Measurements from ENCODE around the gene NAPSA. TPM values are rescaled to one million over a fixed set of nuclear protein-coding genes. Genes with fewer than 3 reads are reported as not detected.

NAPSA gene
- total and polyA plus RNA-seq, 10 of the 15 experiments (the other 5 are each of a cell fraction or from before 2014, with no cell fraction given): 6.7 to 45.4 (median 17.1) TPM

DNA sequence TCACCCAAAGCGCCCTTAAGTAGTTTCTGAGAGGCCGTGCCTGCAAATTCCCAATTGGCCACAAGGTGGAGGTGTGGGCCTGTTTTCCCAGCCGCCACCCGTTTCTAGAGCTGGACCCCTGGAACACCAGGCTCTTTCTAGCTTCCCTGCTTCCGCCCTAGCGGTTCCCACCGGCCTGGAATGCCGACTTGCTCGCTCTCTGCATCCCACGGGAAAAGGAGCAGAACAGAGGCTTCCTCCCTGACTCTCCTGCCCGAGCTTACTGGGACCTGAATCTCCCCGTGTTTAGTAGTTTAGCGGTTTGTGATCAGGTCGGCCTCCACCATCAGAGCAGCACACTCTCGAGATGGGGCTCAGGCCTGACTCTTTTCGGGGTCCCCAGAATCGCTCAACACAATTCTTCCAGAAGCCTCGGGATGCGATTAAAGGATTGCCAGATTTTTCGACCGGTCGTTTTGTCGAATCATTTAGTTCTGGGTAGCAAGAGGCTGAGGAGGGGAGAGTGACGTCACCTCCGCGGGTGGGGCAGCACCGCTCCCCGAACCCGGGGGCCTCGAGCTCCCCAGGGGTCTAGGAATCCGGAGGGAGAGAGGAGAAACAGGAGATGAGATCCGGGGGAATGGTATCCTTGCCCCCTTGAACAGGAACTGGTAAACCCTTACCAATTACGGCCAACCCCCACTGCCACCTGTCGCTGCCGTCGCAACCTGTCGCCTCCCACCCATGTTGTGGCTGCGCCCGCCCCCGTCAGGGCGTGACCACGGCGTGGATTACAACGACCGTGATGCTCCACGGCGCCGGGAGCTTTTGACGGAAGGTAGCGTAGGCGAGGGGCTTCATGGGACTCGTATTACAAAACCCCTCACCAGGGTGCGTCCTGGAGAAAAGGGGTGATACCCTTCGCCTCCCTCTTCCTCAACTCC is 8.0 kb downstream of the NAPSA start (continued):
- TF ChIP-seq CREM (IDR thresholded peaks at IDR 0.05; ENCODE audit: low read depth): peak; percentile 81
- peak in 1 of 2 experiments; percentile 88; a peak in 2 of 3 replicates for TF ChIP-seq EGR1 (IDR thresholded peaks at IDR 0.05; ENCODE audit: borderline replicate concordance in 1 of 2, low read depth in 2 of 2, low read length in 2 of 2)
- no peak for TF ChIP-seq KLF5 (IDR thresholded peaks at IDR 0.05; ENCODE audit: partially characterized antibody)
- no peak for TF ChIP-seq PAX8 (IDR thresholded peaks at IDR 0.05)
- no peak for TF ChIP-seq RAD51 (IDR thresholded peaks at IDR 0.05)
- no peak for TF ChIP-seq RFX5 (IDR thresholded peaks at IDR 0.05; ENCODE audit: low read depth, low read length)
- TF ChIP-seq SUZ12 (IDR thresholded peaks at IDR 0.05; ENCODE audit: unreplicated experiment): no peak
- peak; percentile 33 for TF ChIP-seq MYC (IDR thresholded peaks at IDR 0.05; ENCODE audit: insufficient read depth, insufficient read length, insufficient replicate concordance, low read length, severe bottlenecking)
- TF ChIP-seq POLR2AphosphoS5 (IDR thresholded peaks at IDR 0.05; ENCODE audit: low read length): peak; percentile 35; the same call in 1 of the 2 replicates
- no peak for TF ChIP-seq BMI1 (IDR thresholded peaks at IDR 0.05; ENCODE audit: borderline replicate concordance)
- TF ChIP-seq LARP7 (IDR thresholded peaks at IDR 0.05): 0 out of 2 replicates have a peak, but pooled peaks have one; percentile 29
- TF ChIP-seq, protein P1, sequence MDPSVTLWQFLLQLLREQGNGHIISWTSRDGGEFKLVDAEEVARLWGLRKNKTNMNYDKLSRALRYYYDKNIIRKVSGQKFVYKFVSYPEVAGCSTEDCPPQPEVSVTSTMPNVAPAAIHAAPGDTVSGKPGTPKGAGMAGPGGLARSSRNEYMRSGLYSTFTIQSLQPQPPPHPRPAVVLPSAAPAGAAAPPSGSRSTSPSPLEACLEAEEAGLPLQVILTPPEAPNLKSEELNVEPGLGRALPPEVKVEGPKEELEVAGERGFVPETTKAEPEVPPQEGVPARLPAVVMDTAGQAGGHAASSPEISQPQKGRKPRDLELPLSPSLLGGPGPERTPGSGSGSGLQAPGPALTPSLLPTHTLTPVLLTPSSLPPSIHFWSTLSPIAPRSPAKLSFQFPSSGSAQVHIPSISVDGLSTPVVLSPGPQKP (IDR thresholded peaks at IDR 0.05; ENCODE audit: low read depth, low read length): 0 out of 2 replicates have a peak, but pooled peaks have one; percentile 12
- TF ChIP-seq, protein P2, sequence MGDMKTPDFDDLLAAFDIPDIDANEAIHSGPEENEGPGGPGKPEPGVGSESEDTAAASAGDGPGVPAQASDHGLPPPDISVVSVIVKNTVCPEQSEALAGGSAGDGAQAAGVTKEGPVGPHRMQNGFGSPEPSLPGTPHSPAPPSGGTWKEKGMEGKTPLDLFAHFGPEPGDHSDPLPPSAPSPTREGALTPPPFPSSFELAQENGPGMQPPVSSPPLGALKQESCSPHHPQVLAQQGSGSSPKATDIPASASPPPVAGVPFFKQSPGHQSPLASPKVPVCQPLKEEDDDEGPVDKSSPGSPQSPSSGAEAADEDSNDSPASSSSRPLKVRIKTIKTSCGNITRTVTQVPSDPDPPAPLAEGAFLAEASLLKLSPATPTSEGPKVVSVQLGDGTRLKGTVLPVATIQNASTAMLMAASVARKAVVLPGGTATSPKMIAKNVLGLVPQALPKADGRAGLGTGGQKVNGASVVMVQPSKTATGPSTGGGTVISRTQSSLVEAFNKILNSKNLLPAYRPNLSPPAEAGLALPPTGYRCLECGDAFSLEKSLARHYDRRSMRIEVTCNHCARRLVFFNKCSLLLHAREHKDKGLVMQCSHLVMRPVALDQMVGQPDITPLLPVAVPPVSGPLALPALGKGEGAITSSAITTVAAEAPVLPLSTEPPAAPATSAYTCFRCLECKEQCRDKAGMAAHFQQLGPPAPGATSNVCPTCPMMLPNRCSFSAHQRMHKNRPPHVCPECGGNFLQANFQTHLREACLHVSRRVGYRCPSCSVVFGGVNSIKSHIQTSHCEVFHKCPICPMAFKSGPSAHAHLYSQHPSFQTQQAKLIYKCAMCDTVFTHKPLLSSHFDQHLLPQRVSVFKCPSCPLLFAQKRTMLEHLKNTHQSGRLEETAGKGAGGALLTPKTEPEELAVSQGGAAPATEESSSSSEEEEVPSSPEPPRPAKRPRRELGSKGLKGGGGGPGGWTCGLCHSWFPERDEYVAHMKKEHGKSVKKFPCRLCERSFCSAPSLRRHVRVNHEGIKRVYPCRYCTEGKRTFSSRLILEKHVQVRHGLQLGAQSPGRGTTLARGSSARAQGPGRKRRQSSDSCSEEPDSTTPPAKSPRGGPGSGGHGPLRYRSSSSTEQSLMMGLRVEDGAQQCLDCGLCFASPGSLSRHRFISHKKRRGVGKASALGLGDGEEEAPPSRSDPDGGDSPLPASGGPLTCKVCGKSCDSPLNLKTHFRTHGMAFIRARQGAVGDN (IDR thresholded peaks at IDR 0.05): peak; percentile 78
- no peak for TF ChIP-seq SMAD1 (IDR thresholded peaks at IDR 0.05; ENCODE audit: low read depth, partially characterized antibody)
- TF ChIP-seq, protein P3, sequence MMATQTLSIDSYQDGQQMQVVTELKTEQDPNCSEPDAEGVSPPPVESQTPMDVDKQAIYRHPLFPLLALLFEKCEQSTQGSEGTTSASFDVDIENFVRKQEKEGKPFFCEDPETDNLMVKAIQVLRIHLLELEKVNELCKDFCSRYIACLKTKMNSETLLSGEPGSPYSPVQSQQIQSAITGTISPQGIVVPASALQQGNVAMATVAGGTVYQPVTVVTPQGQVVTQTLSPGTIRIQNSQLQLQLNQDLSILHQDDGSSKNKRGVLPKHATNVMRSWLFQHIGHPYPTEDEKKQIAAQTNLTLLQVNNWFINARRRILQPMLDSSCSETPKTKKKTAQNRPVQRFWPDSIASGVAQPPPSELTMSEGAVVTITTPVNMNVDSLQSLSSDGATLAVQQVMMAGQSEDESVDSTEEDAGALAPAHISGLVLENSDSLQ (IDR thresholded peaks at IDR 0.05): peak; percentile 34; the same call in 1 of the 2 replicates
- TF ChIP-seq ZNF217 (IDR thresholded peaks at IDR 0.05): no peak
- TF ChIP-seq JUND (IDR thresholded peaks at IDR 0.05; ENCODE audit: low read depth, low read length): peak; percentile 50; the same call in 1 of the 2 replicates
- no peak for TF ChIP-seq BRCA1 (IDR thresholded peaks at IDR 0.05; ENCODE audit: low read depth, low read length)
- no peak for TF ChIP-seq ZZZ3 (IDR thresholded peaks at IDR 0.05; ENCODE audit: control insufficient read depth, insufficient read length, low read depth)
- TF ChIP-seq, protein P4, sequence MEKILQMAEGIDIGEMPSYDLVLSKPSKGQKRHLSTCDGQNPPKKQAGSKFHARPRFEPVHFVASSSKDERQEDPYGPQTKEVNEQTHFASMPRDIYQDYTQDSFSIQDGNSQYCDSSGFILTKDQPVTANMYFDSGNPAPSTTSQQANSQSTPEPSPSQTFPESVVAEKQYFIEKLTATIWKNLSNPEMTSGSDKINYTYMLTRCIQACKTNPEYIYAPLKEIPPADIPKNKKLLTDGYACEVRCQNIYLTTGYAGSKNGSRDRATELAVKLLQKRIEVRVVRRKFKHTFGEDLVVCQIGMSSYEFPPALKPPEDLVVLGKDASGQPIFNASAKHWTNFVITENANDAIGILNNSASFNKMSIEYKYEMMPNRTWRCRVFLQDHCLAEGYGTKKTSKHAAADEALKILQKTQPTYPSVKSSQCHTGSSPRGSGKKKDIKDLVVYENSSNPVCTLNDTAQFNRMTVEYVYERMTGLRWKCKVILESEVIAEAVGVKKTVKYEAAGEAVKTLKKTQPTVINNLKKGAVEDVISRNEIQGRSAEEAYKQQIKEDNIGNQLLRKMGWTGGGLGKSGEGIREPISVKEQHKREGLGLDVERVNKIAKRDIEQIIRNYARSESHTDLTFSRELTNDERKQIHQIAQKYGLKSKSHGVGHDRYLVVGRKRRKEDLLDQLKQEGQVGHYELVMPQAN (conservative IDR thresholded peaks at IDR 0.05): no peak
- no peak for TF ChIP-seq WRNIP1 (IDR thresholded peaks at IDR 0.05; ENCODE audit: borderline replicate concordance, low read depth, low read length)
- TF ChIP-seq IKZF1 (conservative IDR thresholded peaks at IDR 0.05): peak; percentile 93

Data from GM12878 (cell line).